Large intestine (tissue), 12 donors: ENCODE results near the gene TXNL4A. TPM values are rescaled to one million over a fixed set of nuclear protein-coding genes. Genes with fewer than 3 reads are reported as not detected.
"Not testable (repeated sequence)": the region's sequence is repeated elsewhere in the genome, so short reads cannot be mapped to it uniquely, and the experiment has no call there.

Source experiments
- DNase-seq, 2 donors: peaks; one replicate each; pipeline versions ENCODE4 v3.0.0 to v3.0.0-alpha.2; 2013
- H3K27ac ChIP-seq: one replicate; pipeline ENCODE4 v1.5.1; 2013; ENCODE audit warnings: low read length
- H3K27me3 ChIP-seq: 2 replicates; pipeline ENCODE4 v1.6.1; 2013; ENCODE audit warnings: low read length; ENCODE audit not compliant: control insufficient read depth, insufficient read depth
- H3K36me3 ChIP-seq: 2 replicates; pipeline ENCODE4 v1.6.1; 2013; ENCODE audit warnings: low read length; ENCODE audit not compliant: control insufficient read depth, insufficient read depth
- H3K4me1 ChIP-seq: one replicate; pipeline ENCODE4 v1.6.1; 2013; ENCODE audit warnings: low read length; ENCODE audit not compliant: control insufficient read depth, insufficient read depth
- H3K4me3 ChIP-seq: one replicate; pipeline ENCODE4 v1.5.1; 2013; ENCODE audit warnings: low read length
- H3K9me3 ChIP-seq: one replicate; pipeline ENCODE4 v1.6.1; 2013; ENCODE audit warnings: mild to moderate bottlenecking, low read depth, low read length, moderate library complexity; ENCODE audit not compliant: control insufficient read depth
- WGBS: methylation state at CpG from one replicate; pipeline ENCODE4 v1.1.5; 2013; ENCODE audit warnings: low lambda C conversion rate; ENCODE audit not compliant: insufficient coverage; 5-methylcytosine and 5-hydroxymethylcytosine counted together
- long read RNA-seq, 11 donors: transcript quantifications; one replicate each; lab custom pipeline, GENCODE V29; 2026
- polyA plus RNA-seq: library from polyadenylated mRNA; unstranded; fragments of 120-200 nt; gene quantifications from one replicate; pipeline ENCODE4 v1.2.1, GENCODE V29; 2013

The TXNL4A gene
- polyA plus RNA-seq = 74.9 TPM
- long read RNA-seq, donor 1, transcript TXNL4A-201 (3 exons, 3,504 nt) = major isoform, 33 of 38 reads
- long read RNA-seq, donor 1, partial matches to known transcripts = 0 of 38 reads
- long read RNA-seq, donor 1, other reads (novel, unspliced or antisense) = 0 of 38 reads
- long read RNA-seq, donor 2, transcript TXNL4A-201 (3 exons, 3,504 nt) = major isoform, 39 of 70 reads
- long read RNA-seq, donor 2, partial matches to known transcripts = 15 of 70 reads
- long read RNA-seq, donor 2, other reads (novel, unspliced or antisense) = 5 of 70 reads
- long read RNA-seq, donor 3 = 0 reads
- long read RNA-seq, donor 4, transcript TXNL4A-201 (3 exons, 3,504 nt) = major isoform, 5 of 5 reads
- long read RNA-seq, donor 4, partial matches to known transcripts = 0 of 5 reads
- long read RNA-seq, donor 4, other reads (novel, unspliced or antisense) = 0 of 5 reads
- long read RNA-seq, donor 5, transcript TXNL4A-201 (3 exons, 3,504 nt) = major isoform, 34 of 36 reads
- long read RNA-seq, donor 5, partial matches to known transcripts = 0 of 36 reads
- long read RNA-seq, donor 5, other reads (novel, unspliced or antisense) = 0 of 36 reads
- long read RNA-seq, donor 6, transcript TXNL4A-201 (3 exons, 3,504 nt) = major isoform, 52 of 58 reads
- long read RNA-seq, donor 6, partial matches to known transcripts = 0 of 58 reads
- long read RNA-seq, donor 6, other reads (novel, unspliced or antisense) = 0 of 58 reads
- long read RNA-seq, donor 7, transcript TXNL4A-201 (3 exons, 3,504 nt) = major isoform, 33 of 92 reads
- long read RNA-seq, donor 7, partial matches to known transcripts = 46 of 92 reads
- long read RNA-seq, donor 7, other reads (novel, unspliced or antisense) = 10 of 92 reads
- long read RNA-seq, donor 8, transcript TXNL4A-201 (3 exons, 3,504 nt) = major isoform, 79 of 109 reads
- long read RNA-seq, donor 8, partial matches to known transcripts = 17 of 109 reads
- long read RNA-seq, donor 8, other reads (novel, unspliced or antisense) = 5 of 109 reads
- long read RNA-seq, donor 9, transcript TXNL4A-201 (3 exons, 3,504 nt) = major isoform, 49 of 54 reads
- long read RNA-seq, donor 9, partial matches to known transcripts = 0 of 54 reads
- long read RNA-seq, donor 9, other reads (novel, unspliced or antisense) = 0 of 54 reads
- long read RNA-seq, donor 10, transcript TXNL4A-201 (3 exons, 3,504 nt) = major isoform, 65 of 86 reads
- long read RNA-seq, donor 10, partial matches to known transcripts = 0 of 86 reads
- long read RNA-seq, donor 10, other reads (novel, unspliced or antisense) = 16 of 86 reads
- long read RNA-seq, donor 11, transcript TXNL4A-201 (3 exons, 3,504 nt) = major isoform, 50 of 125 reads
- long read RNA-seq, donor 11, partial matches to known transcripts = 6 of 125 reads
- long read RNA-seq, donor 11, other reads (novel, unspliced or antisense) = 66 of 125 reads

GRCh38 chr18:79988451-79989194, at the start of gene TXNL4A:
TSS of gene TXNL4A (minus strand) at chr18:79988563. CDS start at chr18:79988392, 171 bp downstream.
- WGBS = 0% methylated on average over 3 of the region's 71 CpGs
- peak; percentile 88 to 90 for DNase-seq

GRCh38 chr18:80037300-80037699, 48.9 kb upstream of the TXNL4A start:
- peaks cover 20% of the 10 kb centered on the region for H3K36me3 ChIP-seq
- peaks cover 9% of the 10 kb centered on the region for H3K4me1 ChIP-seq
- WGBS = no CpG with 5 or more reads among the region's 12 CpGs
- peaks cover 4% of the 10 kb centered on the region for H3K9me3 ChIP-seq
- no peak overlapping the region for H3K4me3 ChIP-seq
- H3K27ac ChIP-seq = no peak overlapping the region
- no peak for DNase-seq
- H3K27me3 ChIP-seq = no peaks in the 10 kb centered on the region

More at GRCh38 chr18:79988451-79989194, at the start of gene TXNL4A:
- no peaks in the 10 kb centered on the region for H3K27me3 ChIP-seq
- H3K4me3 ChIP-seq = peak within 1 kb of the TSS; percentile 82
- peak within 1 kb of the TSS; percentile 70 for H3K27ac ChIP-seq
- H3K36me3 ChIP-seq = peaks cover 15% of the 10 kb centered on the region
- peaks cover 11% of the 10 kb centered on the region for H3K4me1 ChIP-seq
- H3K9me3 ChIP-seq = no peaks in the 10 kb centered on the region

GRCh38 chr18:80035997-80036396, 47.6 kb upstream of the TXNL4A start:
- no peak overlapping the region for H3K27ac ChIP-seq
- H3K9me3 ChIP-seq = peaks cover 4% of the 10 kb centered on the region
- no CpG with 5 or more reads among the region's 7 CpGs for WGBS
- DNase-seq = no peak
- H3K4me1 ChIP-seq = peaks cover 9% of the 10 kb centered on the region
- H3K27me3 ChIP-seq = no peaks in the 10 kb centered on the region
- peaks cover 16% of the 10 kb centered on the region for H3K36me3 ChIP-seq
- H3K4me3 ChIP-seq = no peak overlapping the region

GRCh38 chr18:80034852-80035406, 46.6 kb upstream of the TXNL4A start:
- Histone ChIP-seq H3K4me1 (peaks cover 9% of the 10 kb centered on the region), H3K36me3 (peaks cover 14% of the 10 kb centered on the region), H3K9me3 (peaks cover 4% of the 10 kb centered on the region), H3K27me3 (no peaks in the 10 kb centered on the region), H3K4me3 (peak overlapping the region; percentile 69), H3K27ac (peak overlapping the region; percentile 81)
- no CpG with 5 or more reads among the region's 8 CpGs for WGBS
- peak in 1 of 2 donors; percentile 32 for DNase-seq

GRCh38 chr18:80034068-80034851, 45.9 kb upstream of the TXNL4A start, which contains the start of gene RBFA:
TSS of gene RBFA (plus strand) at chr18:80034434. CDS start at chr18:80034496, 62 bp downstream.
- peaks cover 9% of the 10 kb centered on the region for H3K4me1 ChIP-seq
- peak; percentile 99 for DNase-seq
- peaks cover 4% of the 10 kb centered on the region for H3K9me3 ChIP-seq
- peak within 1 kb of the TSS; percentile 74 for H3K4me3 ChIP-seq
- H3K27me3 ChIP-seq = no peaks in the 10 kb centered on the region
- H3K27ac ChIP-seq = peak within 1 kb of the TSS; percentile 81
- peaks cover 14% of the 10 kb centered on the region for H3K36me3 ChIP-seq
- WGBS = 0% methylated on average over 4 of the region's 99 CpGs

GRCh38 chr18:80033181-80034067, 45.1 kb upstream of the TXNL4A start:
- H3K4me1 ChIP-seq = peaks cover 9% of the 10 kb centered on the region
- peak in 1 of 2 donors; percentile 9 for DNase-seq
- H3K4me3 ChIP-seq = peak overlapping the region; percentile 74
- H3K9me3 ChIP-seq = peaks cover 4% of the 10 kb centered on the region
- H3K36me3 ChIP-seq = peaks cover 11% of the 10 kb centered on the region
- no peaks in the 10 kb centered on the region for H3K27me3 ChIP-seq
- peak overlapping the region; percentile 70 for H3K27ac ChIP-seq
- WGBS = no CpG with 5 or more reads among the region's 90 CpGs

- Histone ChIP-seq H3K9me3 (peaks cover 4% of the 10 kb centered on the region), H3K4me1 (no peaks in the 10 kb centered on the region), H3K27me3 (no peaks in the 10 kb centered on the region), H3K27ac (no peak overlapping the region), H3K36me3 (no peaks in the 10 kb centered on the region), H3K4me3 (no peak overlapping the region)
- no peak for DNase-seq
- no CpG with 5 or more reads among the region's 1 CpG for WGBS
Measured at GRCh38 chr18:80029690-80030089, 41.3 kb upstream of the TXNL4A start.

- not testable (repeated sequence) for H3K4me1 ChIP-seq, H3K27ac ChIP-seq, H3K9me3 ChIP-seq, H3K4me3 ChIP-seq, DNase-seq, H3K27me3 ChIP-seq, H3K36me3 ChIP-seq
Measured at GRCh38 chr18:80027719-80028118, 39.4 kb upstream of the TXNL4A start.
